OCI-LY7 (cell line): ENCODE data around the gene EYA3. TPM values are rescaled to one million over a fixed set of nuclear protein-coding genes. Genes with fewer than 3 reads are reported as not detected.

Experiments
- BruUV-seq: library from RNA; stranded (reverse); fragments of 400-500 nt; replicated peaks from 2 replicates; lab custom pipeline; 2021; lab: Mats Ljungman, UMichigan
- CTCF ChIA-PET: fragments of 300-600 bp; sonication (Branson Sonifier 250); formaldehyde crosslinking; loops from one replicate; lab custom pipeline; 2022; ENCODE audit warnings: antibody characterized with exemption; ENCODE audit not compliant: unreplicated experiment; lab: Charles Lee
- POLR2A ChIA-PET: fragments of 300-600 bp; sonication (Branson Sonifier 250); formaldehyde crosslinking; loops from one replicate; lab custom pipeline; 2022; ENCODE audit warnings: antibody characterized with exemption; lab: Charles Lee
- DNase-seq: peaks from one replicate; pipeline ENCODE4 v3.0.0-alpha.2; 2015; ENCODE audit warnings: low spot score
- H2AFZ ChIP-seq: fragments of 200-600 bp; sonication (generic), shearing (Covaris generic); 2 replicates; pipeline ENCODE4 v1.6.1; 2014; ENCODE audit warnings: mild to moderate bottlenecking, antibody characterized with exemption, low read length, moderate library complexity
- H3K27ac ChIP-seq: fragments of 200-600 bp; sonication (generic); 2 replicates; pipeline ENCODE4 v1.5.1; 2014; ENCODE audit warnings: mixed run types, low read depth, mild to moderate bottlenecking, moderate library complexity, low read length, inconsistent platforms; ENCODE audit not compliant: poor library complexity, severe bottlenecking
- H3K36me3 ChIP-seq: fragments of 200-600 bp; sonication (generic); 2 replicates; pipeline ENCODE4 v1.6.1; 2014; ENCODE audit warnings: mild to moderate bottlenecking, antibody characterized with exemption, low read length, moderate library complexity, mixed read lengths; ENCODE audit not compliant: insufficient read depth
- H3K4me1 ChIP-seq: fragments of 200-600 bp; sonication (generic); 2 replicates; pipeline ENCODE4 v1.5.1; 2014; ENCODE audit warnings: mild to moderate bottlenecking, low read length; ENCODE audit not compliant: insufficient read depth, poor library complexity, severe bottlenecking
- H3K4me2 ChIP-seq: fragments of 200-600 bp; sonication (generic); 2 replicates; pipeline ENCODE4 v1.6.1; 2014; ENCODE audit warnings: mild to moderate bottlenecking, low read length
- H3K4me3 ChIP-seq: fragments of 200-600 bp; sonication (generic); 2 replicates; pipeline ENCODE4 v1.5.1; 2014; ENCODE audit warnings: mild to moderate bottlenecking, low read depth, low read length; ENCODE audit not compliant: poor library complexity, severe bottlenecking
- H3K79me2 ChIP-seq: fragments of 200-600 bp; sonication (generic); 2 replicates; pipeline ENCODE4 v1.6.1; 2016; ENCODE audit warnings: low read depth, mild to moderate bottlenecking, low read length, moderate library complexity, mixed read lengths; ENCODE audit not compliant: insufficient read depth
- H3K9me2 ChIP-seq: fragments of 200-600 bp; sonication (generic); 2 replicates; pipeline ENCODE4 v1.6.1; 2016; ENCODE audit warnings: mild to moderate bottlenecking, low read length, mixed read lengths; ENCODE audit not compliant: insufficient read depth
- H3K9me3 ChIP-seq: fragments of 200-600 bp; sonication (generic); 2 replicates; pipeline ENCODE4 v1.6.1; 2014; ENCODE audit warnings: mild to moderate bottlenecking, mixed run types, low read length, mixed read lengths
- H4K20me1 ChIP-seq: fragments of 200-600 bp; sonication (generic); 2 replicates; pipeline ENCODE4 v1.6.1; 2014; ENCODE audit warnings: mild to moderate bottlenecking, antibody characterized with exemption, low read length, moderate library complexity, mixed read lengths; ENCODE audit not compliant: insufficient read depth
- CTCF ChIP-seq: fragments of 200-600 bp; sonication (generic); conservative IDR thresholded peaks from 2 replicates; pipeline ENCODE4 v1.5.1; 2014; ENCODE audit warnings: mild to moderate bottlenecking, antibody characterized with exemption, low read length, moderate library complexity, mixed read lengths
- EZH2phosphoT487 ChIP-seq: fragments of 200-600 bp; sonication (generic); IDR thresholded peaks from 2 replicates; pipeline ENCODE4 v1.6.1; 2018; ENCODE audit warnings: low read depth, borderline replicate concordance, mild to moderate bottlenecking, mixed run types, antibody characterized with exemption, low read length, moderate library complexity, mixed read lengths
- intact Hi-C: fragments of 100-400 bp; cut with micrococcal nuclease; formaldehyde crosslinking; loops from one replicate; pipeline ENCODE4 v1.10.0; 2022; ENCODE audit not compliant: unreplicated experiment
- total RNA-seq, 2 experiments: library from RNA; depleted of rRNA in 1 of 2; stranded (reverse); fragments of >200 nt in 1 of 2; shearing (Covaris generic) in 1 of 2; gene quantifications; 2 replicates each; pipeline ENCODE4 v1.2.3, GENCODE V29; 2014 to 2022

Gene EYA3
- total RNA-seq, 2 experiments from 2014 or later: 29.0 to 114 TPM

GRCh38 chr1:28067523-28068090, 20.8 kb downstream of the EYA3 start:
- Histone ChIP-seq H3K9me3 (peaks cover 10% of the 10 kb centered on the region), H3K27ac (peak overlapping the region; percentile 88), H4K20me1 (no peaks in the 10 kb centered on the region), H3K4me1 (peaks cover 96% of the 10 kb centered on the region), H3K4me3 (peak overlapping the region; percentile 63), H3K4me2 (peak overlapping the region; percentile 74), H3K79me2 (peaks cover 100% of the 10 kb centered on the region), H3K9me2 (no peaks in the 10 kb centered on the region), H2AFZ (no peak overlapping the region), H3K36me3 (peaks cover 17% of the 10 kb centered on the region)
- POLR2A ChIA-PET: interaction anchor here (0.6 to 9.5 kb wide), 16 partner anchors 8 to 715 kb away, joined by 3 to 138 read pairs (median 4); partner anchors contain the start of genes EYA3 and PTAFR
- CTCF ChIA-PET: interaction anchor here (1.0 kb wide), 1 partner anchor 12 kb away, joined by 3 read pairs; no protein-coding TSS in a partner anchor
- no TSS peak for BruUV-seq
- no peak for DNase-seq
- intact Hi-C loops: no loop called here
- TF ChIP-seq CTCF (no peak), EZH2phosphoT487 (no peak)

GRCh38 chr1:28066393-28067154, 21.8 kb downstream of the EYA3 start:
- Histone ChIP-seq H3K36me3 (peaks cover 27% of the 10 kb centered on the region), H3K4me3 (peak overlapping the region; percentile 63), H3K9me2 (no peaks in the 10 kb centered on the region), H4K20me1 (no peaks in the 10 kb centered on the region), H3K9me3 (peaks cover 10% of the 10 kb centered on the region), H3K27ac (peak overlapping the region; percentile 88), H3K4me1 (peaks cover 94% of the 10 kb centered on the region), H2AFZ (peak overlapping the region; percentile 28; the same call in 1 of the 2 replicates), H3K4me2 (peak overlapping the region; percentile 74), H3K79me2 (peaks cover 100% of the 10 kb centered on the region)
- no peak for TF ChIP-seq CTCF
- TF ChIP-seq EZH2phosphoT487: no peak
- no peak for DNase-seq
- intact Hi-C loops: no loop called here
- CTCF ChIA-PET: interaction anchor here (1.0 kb wide), 1 partner anchor 11 kb away, joined by 3 read pairs; no protein-coding TSS in a partner anchor
- POLR2A ChIA-PET: interaction anchor here (0.5 to 9.5 kb wide), 15 partner anchors 8 to 442 kb away, joined by 3 to 138 read pairs (median 4); partner anchors contain the start of genes EYA3 and PTAFR
- BruUV-seq: TSS peak; percentile 48
